ENCODE results near the gene LRIG3. TPM values are rescaled to one million over a fixed set of nuclear protein-coding genes. Genes with fewer than 3 reads are reported as not detected.

LRIG3 gene
- total and polyA plus RNA-seq, 2 of the 8 experiments (the other 6 are each of a cell fraction or from before 2014, with no cell fraction given) = 6.5 to 9.1 TPM

GRCh38 chr12:58850826-58851225 lies 69.5 kb downstream of the LRIG3 start:
- ChIA-PET POLR2A (ENCODE audit: partially characterized antibody) (no interaction called here), CTCF (ENCODE audit: partially characterized antibody) (no interaction called here)
- H3K27ac ChIP-seq (ENCODE audit: low read depth, low read length) = no peak overlapping the region
- H3K14ac ChIP-seq (ENCODE audit: insufficient read length) = no peak overlapping the region
- no peaks in the 10 kb centered on the region for H4K20me1 ChIP-seq (replicated peaks in 1 of 2; ENCODE audit: control insufficient read depth in 1 of 2, insufficient read depth in 2 of 2, low read length in 2 of 2)
- H3K9me3 ChIP-seq (ENCODE audit: insufficient read depth in 2 of 2, low read depth in 1 of 2, low read length in 1 of 2) = no peaks in the 10 kb centered on the region
- no peak overlapping the region for H3K4ac ChIP-seq (replicated peaks; ENCODE audit: insufficient read length, low read depth, low read length)
- no peak overlapping the region for H2BK15ac ChIP-seq (ENCODE audit: low read length)
- no peaks in the 10 kb centered on the region for H3K79me1 ChIP-seq (ENCODE audit: low read depth, low read length)
- H4K5ac ChIP-seq (ENCODE audit: insufficient read length, low read depth, low read length) = no peak overlapping the region
- no peak overlapping the region for H3K4me2 ChIP-seq (ENCODE audit: insufficient read depth in 1 of 2, low read depth in 2 of 2, low read length in 2 of 2)
- no peak overlapping the region for H2BK20ac ChIP-seq (ENCODE audit: low read length)
- H2BK120ac ChIP-seq (replicated peaks; ENCODE audit: low read depth, low read length) = no peak overlapping the region
- H4K8ac ChIP-seq (ENCODE audit: extremely low read depth, insufficient read depth, low read length) = no peak overlapping the region
- DNase-seq (ENCODE audit: low read depth in 1 of 2, low spot score in 2 of 2) (no peak), FAIRE-seq (no peak)
- H3K18ac ChIP-seq (ENCODE audit: extremely low read depth, low read length) = no peak overlapping the region
- WGBS, 2 experiments (ENCODE audit: extremely low coverage in 1 of 2, insufficient coverage in 1 of 2, insufficient read length in 1 of 2, insufficient replicate concordance in 2 of 2, low coverage in 1 of 2, low lambda C conversion rate in 2 of 2, missing lambda C conversion rate in 1 of 2) = 92% methylated on average over 3 of the region's 3 CpGs; no CpG with 5 or more reads in 1 of the 2 experiments
- no peak overlapping the region for H3K23ac ChIP-seq (ENCODE audit: insufficient read length)
- no peak overlapping the region for H4K91ac ChIP-seq (replicated peaks; ENCODE audit: insufficient read length, low read length)
- H3K4me1 ChIP-seq (replicated peaks in 1 of 4; ENCODE audit: control insufficient read depth in 3 of 4, insufficient read depth in 4 of 4, low read length in 3 of 4) = no peaks in the 10 kb centered on the region
- H3K79me2 ChIP-seq (ENCODE audit: control insufficient read depth in 1 of 2, insufficient read depth in 2 of 2, low read length in 2 of 2) = no peaks in the 10 kb centered on the region
- H3K9ac ChIP-seq (replicated peaks in 1 of 4; ENCODE audit: extremely low read depth in 1 of 4, low read depth in 3 of 4, low read length in 3 of 4) = no peak overlapping the region
- no peak overlapping the region for H2BK12ac ChIP-seq (ENCODE audit: low read depth, low read length)
- H3K27me3 ChIP-seq (replicated peaks in 1 of 4; ENCODE audit: control insufficient read depth in 3 of 4, extremely low read depth in 1 of 4, insufficient read depth in 3 of 4, low read length in 3 of 4) = no peaks in the 10 kb centered on the region
- H2BK5ac ChIP-seq (ENCODE audit: low read depth, low read length) = no peak overlapping the region
- H3K4me3 ChIP-seq (ENCODE audit: extremely low read depth in 1 of 4, insufficient read depth in 2 of 4, low read depth in 3 of 4, low read length in 4 of 4) = no peak overlapping the region
- H3K36me3 ChIP-seq (ENCODE audit: control insufficient read depth in 2 of 4, insufficient read depth in 4 of 4, low read length in 3 of 4) = no peaks in the 10 kb centered on the region
- no peaks in the 10 kb centered on the region for H3K23me2 ChIP-seq (ENCODE audit: low read depth, low read length)
- TF ChIP-seq MAFK (IDR thresholded peaks at IDR 0.05; ENCODE audit: low read depth, low read length) = no peak
- no peak for TF ChIP-seq EZH2 (IDR thresholded peaks at IDR 0.05; ENCODE audit: low read depth, low read length, severe bottlenecking)
- no peak for TF ChIP-seq CHD1 (IDR thresholded peaks at IDR 0.05; ENCODE audit: low read depth, low read length)
- TF ChIP-seq CHD2 (IDR thresholded peaks at IDR 0.05; ENCODE audit: low read length) = no peak
- no peak for TF ChIP-seq CBX8 (IDR thresholded peaks at IDR 0.05; ENCODE audit: borderline replicate concordance, low read depth, low read length)
- no peak for TF ChIP-seq NANOG (IDR thresholded peaks at IDR 0.05; ENCODE audit: insufficient read depth, low read depth, low read length, poor library complexity, severe bottlenecking)
- TF ChIP-seq MAX (IDR thresholded peaks at IDR 0.05) = no peak
- no peak for TF ChIP-seq CTCF (IDR thresholded peaks at IDR 0.05; ENCODE audit: control extremely low read depth in 1 of 3, insufficient read depth in 1 of 3, low read depth in 1 of 3, low read length in 3 of 3)
- TF ChIP-seq ATF3 (IDR thresholded peaks at IDR 0.05; ENCODE audit: insufficient read depth, low read depth, low read length) = no peak
- no peak overlapping the region for H2AFZ ChIP-seq (ENCODE audit: low read length)
- H3K56ac ChIP-seq (replicated peaks; ENCODE audit: insufficient read length, low read depth, low read length) = no peak overlapping the region
- H2AK5ac ChIP-seq (ENCODE audit: low read depth, low read length) = no peak overlapping the region
